Fibroblast of skin of back (primary cell): Measurements from ENCODE around the gene UIMC1.

Experiments used
- DNase-seq: peaks from one replicate; pipeline ENCODE4 v3.0.0-alpha.2; 2013

UIMC1 gene

GRCh38 chr5:176901260-176902101, 105.1 kb downstream of the UIMC1 start:
- no peak for DNase-seq

GRCh38 chr5:176900780-176901204, 105.8 kb downstream of the UIMC1 start:
- no peak for DNase-seq

GRCh38 chr5:176899946-176900779, 106.4 kb downstream of the UIMC1 start:
- no peak for DNase-seq

GRCh38 chr5:176899296-176899891, 107.2 kb downstream of the UIMC1 start, which contains the start of gene HK3:
HK3 (minus strand) TSS chr5:176899346; CDS start chr5:176896159, 3,187 bp downstream.
- DNase-seq, result no peak

GRCh38 chr5:176897263-176897662, 109.3 kb downstream of the UIMC1 start:
- DNase-seq, result no peak

- no peak for DNase-seq
These were observed 110.7 kb downstream of the UIMC1 start for GRCh38 chr5:176895831-176896230.

- no peak for DNase-seq
These were observed 112.3 kb downstream of the UIMC1 start for GRCh38 chr5:176894298-176894697.

GRCh38 chr5:176892663-176893062, 113.9 kb downstream of the UIMC1 start:
- no peak for DNase-seq

GRCh38 chr5:176891331-176891958, 115.1 kb downstream of the UIMC1 start:
- no peak for DNase-seq

- DNase-seq, result no peak
These were observed 115.9 kb downstream of the UIMC1 start for GRCh38 chr5:176890455-176891330.

- no peak for DNase-seq
These were observed 117.0 kb downstream of the UIMC1 start for GRCh38 chr5:176889321-176890280.

GRCh38 chr5:176888865-176889165, 117.8 kb downstream of the UIMC1 start:
- DNase-seq, result no peak

GRCh38 chr5:176888016-176888864, 118.3 kb downstream of the UIMC1 start:
- DNase-seq, result no peak

- no peak for DNase-seq
These were observed 119.2 kb downstream of the UIMC1 start for GRCh38 chr5:176887252-176887849.

- DNase-seq, result no peak
These were observed 120.0 kb downstream of the UIMC1 start for GRCh38 chr5:176886336-176887251.

- no peak for DNase-seq
These were observed 122.0 kb downstream of the UIMC1 start for GRCh38 chr5:176884571-176884890.

GRCh38 chr5:176883700-176884570, 122.6 kb downstream of the UIMC1 start:
- no peak for DNase-seq
